A549 (cell line): ENCODE data around the gene SEMA3C. TPM values are rescaled to one million over a fixed set of nuclear protein-coding genes. Genes with fewer than 3 reads are reported as not detected.

Experiments
- ATAC-seq, 2 experiments: fragments of 200-7000 bp in 1 of 2; fragments of >200 bp in 1 of 2; cut with Nextera tagmentation in 1 of 2; cut with Tn5 transposase in 1 of 2; 3 replicates each; pipeline versions ENCODE4 v1.8.0 to v1.9.1; 2018 to 2020; ENCODE audit warnings: mild to moderate bottlenecking in 1 of 2, moderate library complexity in 1 of 2
- CTCF ChIA-PET: fragments of 300-600 bp; sonication (Branson Sonifier 250); formaldehyde crosslinking; extraction: SDS; loops from one replicate; lab custom pipeline; 2021; ENCODE audit warnings: antibody characterized with exemption, inconsistent platforms; lab: Yijun Ruan, JAX
- POLR2A ChIA-PET: fragments of 350-600 bp; formaldehyde crosslinking; extraction: SDS; loops from one replicate; lab custom pipeline; 2021; ENCODE audit warnings: antibody characterized with exemption, inconsistent platforms; lab: Yijun Ruan, JAX
- DNase-seq, 2 experiments: peaks; one replicate each; pipeline versions ENCODE4 v3.0.0 to v3.0.0-alpha.2; 2011 to 2016; ENCODE audit warnings: low read depth in 1 of 2, low spot score in 1 of 2
- FAIRE-seq: peaks from 2 replicates; lab custom pipeline; 2011; peaks lifted over from hg19 to GRCh38; lab: Jason Lieb, UNC
- H3K27ac ChIP-seq, 2 experiments: fragments of >200 bp; sonication (Bioruptor Twin); formaldehyde crosslinking; 3 replicates each; pipeline ENCODE4 v1.5.1; 2016 to 2017
- H3K4me1 ChIP-seq: fragments of >200 bp; sonication (Bioruptor Twin); formaldehyde crosslinking; 3 replicates; pipeline ENCODE4 v1.6.1; 2016
- H3K4me2 ChIP-seq: fragments of >200 bp; sonication (Bioruptor Twin); formaldehyde crosslinking; 3 replicates; pipeline ENCODE4 v1.6.1; 2016
- H3K4me3 ChIP-seq: fragments of >200 bp; sonication (Bioruptor Twin); formaldehyde crosslinking; 3 replicates; pipeline ENCODE4 v1.5.1; 2016
- H3K9me3 ChIP-seq: fragments of >200 bp; sonication (Bioruptor Twin); formaldehyde crosslinking; 3 replicates; pipeline ENCODE4 v1.6.1; 2016
- ATOH8 ChIP-seq: fragments of 250-450 bp; sonication (Bioruptor Pico); IDR thresholded peaks from 2 replicates; pipeline ENCODE4 v1.5.0; 2020; ENCODE audit warnings: low read depth, mild to moderate bottlenecking, moderate library complexity
- BCL3 ChIP-seq: fragments of >200 bp; sonication (Bioruptor Twin); formaldehyde crosslinking; IDR thresholded peaks from 3 replicates; pipeline ENCODE4 v1.6.1; 2016
- CEBPB ChIP-seq, 2 experiments: fragments of >200 bp in 1 of 2; sonication (Bioruptor Twin) in 1 of 2; formaldehyde crosslinking in 1 of 2; IDR thresholded peaks; 2 replicates each; pipeline ENCODE4 v1.6.1; 2012 to 2016
- CHD4 ChIP-seq: fragments of 200-600 bp; sonication (generic); IDR thresholded peaks from 2 replicates; pipeline ENCODE4 v1.6.1; 2016; ENCODE audit warnings: antibody characterized with exemption, mild to moderate bottlenecking, borderline replicate concordance
- E2F6 ChIP-seq: IDR thresholded peaks from 2 replicates; pipeline ENCODE4 v1.6.1; 2012; ENCODE audit warnings: low read depth, borderline replicate concordance
- ESRRA ChIP-seq: fragments of 150-350 bp; IDR thresholded peaks from 2 replicates; pipeline ENCODE4 v1.6.1; 2014; ENCODE audit warnings: mild to moderate bottlenecking, low read length, borderline replicate concordance
- GATA3 ChIP-seq: IDR thresholded peaks from 2 replicates; pipeline ENCODE4 v1.6.1; 2012; ENCODE audit warnings: borderline replicate concordance
- HMGXB4 ChIP-seq: fragments of 250-450 bp; sonication (Bioruptor Pico); IDR thresholded peaks from 2 replicates; pipeline ENCODE4 v1.5.0; 2021; ENCODE audit warnings: mild to moderate bottlenecking, moderate library complexity, borderline replicate concordance
- HOXA7 ChIP-seq: fragments of 250-450 bp; sonication (Bioruptor Pico); IDR thresholded peaks from 2 replicates; pipeline ENCODE4 v1.5.0; 2020; ENCODE audit warnings: mild to moderate bottlenecking, moderate library complexity
- JUNB ChIP-seq: fragments of >200 bp; sonication (Bioruptor Twin); formaldehyde crosslinking; IDR thresholded peaks from 2 replicates; pipeline ENCODE4 v1.6.1; 2016
- KDM5A ChIP-seq: fragments of 200-600 bp; sonication (generic); IDR thresholded peaks from 2 replicates; pipeline ENCODE4 v1.6.1; 2016; ENCODE audit warnings: antibody characterized with exemption, mild to moderate bottlenecking
- MAFK ChIP-seq: fragments of 450-650 bp; IDR thresholded peaks from 2 replicates; pipeline ENCODE4 v1.6.1; 2014; ENCODE audit not compliant: partially characterized antibody
- NPAS2 ChIP-seq: fragments of 250-450 bp; sonication (Bioruptor Pico); IDR thresholded peaks from 2 replicates; pipeline ENCODE4 v1.8.0; 2022; ENCODE audit warnings: mild to moderate bottlenecking, moderate library complexity, borderline replicate concordance
- PBX3 ChIP-seq: IDR thresholded peaks from 2 replicates; pipeline ENCODE4 v1.6.1; 2012
- PHF8 ChIP-seq: fragments of 200-600 bp; sonication (generic); IDR thresholded peaks from 2 replicates; pipeline ENCODE4 v1.6.1; 2016; ENCODE audit warnings: low read depth, mild to moderate bottlenecking, antibody characterized with exemption, moderate library complexity, borderline replicate concordance
- POLR2A ChIP-seq: IDR thresholded peaks from 2 replicates; pipeline ENCODE4 v1.6.1; 2012; ENCODE audit warnings: mild to moderate bottlenecking, low read length
- POLR2AphosphoS2 ChIP-seq: conservative IDR thresholded peaks from 2 replicates; pipeline ENCODE4 v1.6.1; 2012; ENCODE audit warnings: low read length, improper control_type of control experiment, inconsistent platforms
- RAD21 ChIP-seq, 2 experiments: fragments of >200 bp in 1 of 2; sonication (Bioruptor Twin) in 1 of 2; formaldehyde crosslinking in 1 of 2; IDR thresholded peaks in 1 of 2; conservative IDR thresholded peaks in 1 of 2; 2 replicates in 1 of 2; 3 replicates in 1 of 2; pipeline ENCODE4 v1.6.1; 2012 to 2018; ENCODE audit warnings: inconsistent platforms in 1 of 2
- TFCP2L1 ChIP-seq: fragments of 250-450 bp; sonication (Bioruptor Pico); IDR thresholded peaks from 2 replicates; pipeline ENCODE4 v1.5.0; 2021; ENCODE audit warnings: mild to moderate bottlenecking
- USF2 ChIP-seq: fragments of 450-650 bp; IDR thresholded peaks from 2 replicates; pipeline ENCODE4 v1.6.1; 2014; ENCODE audit warnings: antibody characterized with exemption
- ZFP36 ChIP-seq: fragments of 450-650 bp; IDR thresholded peaks from 2 replicates; pipeline ENCODE4 v1.6.1; 2014; ENCODE audit warnings: borderline replicate concordance; ENCODE audit not compliant: partially characterized antibody
- ZSCAN20 ChIP-seq: fragments of 250-450 bp; sonication (Bioruptor Pico); IDR thresholded peaks from 2 replicates; pipeline ENCODE4 v1.8.0; 2022; ENCODE audit warnings: mild to moderate bottlenecking, moderate library complexity
- WGBS: methylation state at CpG from one replicate; pipeline ENCODE4 v1.1.6; 2017; ENCODE audit errors: missing lambda C conversion rate; 5-methylcytosine and 5-hydroxymethylcytosine counted together
- polyA plus RNA-seq, 4 experiments: library from polyadenylated mRNA; depleted of rRNA in 3 of 4; stranded (reverse); fragments of >200 nt; fragmentation: RNase III in 1 of 4; extraction: RNeasy Plus Mini Kit Qiagen cat#74134 plus additional on column Dnase treatment in 1 of 4; gene quantifications; 2 replicates in 3 of 4; 3 replicates in 1 of 4; pipeline ENCODE4 v1.2.3, GENCODE V29; 2011 to 2017

Gene SEMA3C
- polyA plus RNA-seq, 2 of the 4 experiments (the other 2 are of a cell fraction), result 78.1 to 212 TPM

- TF ChIP-seq HMGXB4 (CRISPR knock-in tag) (no peak), BCL3 (no peak), JUNB (peak; percentile 75), CEBPB (IDR thresholded peaks at IDR 0.05) (peak; percentile 82 to 87), PBX3 (no peak), KDM5A (no peak), TFCP2L1 (CRISPR knock-in tag) (no peak), RAD21 (conservative IDR thresholded peaks at IDR 0.05 in 1 of 2, IDR thresholded peaks at IDR 0.05 in 1 of 2) (no peak; a peak in 1 of 5 replicates), ZSCAN20 (no peak), NPAS2 (no peak), HOXA7 (no peak), MAFK (no peak), ATOH8 (CRISPR knock-in tag) (no peak; the same call in 1 of the 2 replicates), POLR2A (no peak), CHD4 (no peak), GATA3 (peak; percentile 39; the same call in 1 of the 2 replicates), ZFP36 (no peak)
Measured at GRCh38 chr7:80721883-80722615, 196.8 kb downstream of the SEMA3C start (continued).

- POLR2A ChIA-PET, result no interaction called here
- H3K27ac ChIP-seq, result peak overlapping the region; percentile 86 to 98
- DNase-seq (no peak), FAIRE-seq (no peak), ATAC-seq (no peak)
- peaks cover 45% of the 10 kb centered on the region for H3K4me1 ChIP-seq
- TF ChIP-seq PHF8 (no peak), CEBPB (IDR thresholded peaks at IDR 0.05) (no peak), E2F6 (no peak), POLR2AphosphoS2 (no peak), ESRRA (no peak), USF2 (no peak)
- CTCF ChIA-PET, result interaction anchor here (1.3 kb wide), 1 partner anchor 21 kb away, joined by 3 read pairs; no protein-coding TSS in a partner anchor
- H3K4me2 ChIP-seq, result no peak overlapping the region
- WGBS, result 92% methylated on average over 3 of the region's 3 CpGs
- H3K9me3 ChIP-seq, result 0 out of 3 replicates have a peak, but pooled peaks cover 3% of the 10 kb centered on the region
- H3K4me3 ChIP-seq, result no peak overlapping the region
Measured at GRCh38 chr7:80720146-80720545, 198.7 kb downstream of the SEMA3C start.
